D341Med (cell line): Measurements from ENCODE around the gene MRI1.
"Not testable (repeated sequence)": the region's sequence is repeated elsewhere in the genome, so short reads cannot be mapped to it uniquely, and the experiment has no call there.

Experiments
- DNase-seq: peaks from one replicate; pipeline ENCODE4 v3.0.0; 2012; ENCODE audit warnings: low spot score

MRI1 gene

DNA sequence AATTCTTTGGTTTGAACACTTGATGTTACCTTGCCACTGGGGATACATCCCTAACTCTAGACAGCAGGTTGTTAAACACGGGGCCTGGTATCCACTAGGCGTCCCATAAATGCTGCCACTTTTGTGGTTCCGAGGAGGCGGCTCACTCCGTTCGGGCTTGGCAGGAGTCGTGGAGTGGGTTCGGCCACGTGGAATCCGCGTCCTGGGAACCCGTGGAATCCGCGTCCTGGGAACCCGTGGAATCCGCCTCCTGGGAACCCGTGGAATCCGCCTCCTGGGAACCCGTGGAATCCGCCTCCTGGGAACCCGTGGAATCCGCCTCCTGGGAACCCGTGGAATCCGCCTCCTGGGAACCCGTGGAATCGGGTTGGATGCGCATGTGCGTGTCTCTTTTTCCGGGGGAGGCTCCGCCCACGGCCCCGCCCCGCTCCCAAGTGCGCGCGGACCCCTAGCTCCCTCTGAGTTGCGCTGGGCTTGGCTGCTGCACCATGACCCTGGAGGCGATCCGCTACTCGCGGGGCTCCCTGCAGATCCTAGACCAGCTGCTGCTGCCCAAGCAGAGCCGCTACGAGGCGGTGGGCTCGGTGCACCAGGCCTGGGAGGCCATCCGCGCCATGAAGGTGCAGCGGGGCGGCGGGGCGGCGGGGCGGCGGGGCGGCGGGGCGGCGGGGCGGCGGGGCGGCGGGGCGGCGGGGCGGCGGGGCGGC, at the start of gene MRI1:
TSS of gene MRI1 (plus strand) at position 422 of the 707 bp plus-strand sequence. CDS start at position 489, 67 bp downstream.
- peak; percentile 95 for DNase-seq

DNA sequence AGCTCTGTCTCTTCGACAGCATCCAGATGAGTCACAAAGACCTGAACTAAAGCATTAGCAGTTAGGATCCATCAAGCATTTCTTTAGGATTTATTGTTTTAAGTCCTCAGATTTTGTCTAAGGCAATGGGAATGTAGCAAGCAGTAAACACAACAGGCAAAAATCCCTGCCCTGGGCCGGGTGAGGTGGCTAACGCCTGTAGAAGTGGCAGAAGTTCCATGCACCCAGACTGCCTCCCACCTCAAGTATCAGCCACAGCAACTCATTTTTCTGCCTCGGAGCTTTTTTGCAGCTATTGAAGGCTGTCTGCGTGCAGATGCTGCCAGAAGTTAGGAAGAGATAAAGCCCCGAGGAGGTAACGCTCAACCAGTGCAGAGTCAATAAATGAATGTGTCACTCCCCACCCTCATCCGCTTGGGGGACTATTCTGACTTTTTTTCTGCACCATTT, 47.1 kb upstream of the MRI1 start:
- no peak for DNase-seq

DNA sequence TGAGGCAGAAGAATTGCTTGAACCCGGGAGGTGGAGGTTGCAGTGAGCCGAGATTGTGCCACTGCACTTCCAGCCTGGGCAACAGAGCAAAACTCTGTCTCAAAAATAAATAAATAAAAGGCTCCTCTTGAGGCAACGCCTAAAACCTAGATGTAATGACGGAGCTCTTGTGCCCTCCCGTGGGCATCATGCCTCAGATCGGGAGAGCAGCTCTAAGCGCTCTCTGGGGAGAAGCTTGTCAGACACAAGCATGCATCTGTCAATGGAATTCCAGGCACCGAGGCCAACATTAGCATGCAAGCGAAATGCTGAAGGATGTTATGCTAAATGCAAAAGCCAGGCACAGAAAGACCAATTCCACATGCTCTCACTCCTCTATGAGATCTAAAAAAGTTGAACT, 45.6 kb upstream of the MRI1 start:
- peak; percentile 81 for DNase-seq

DNA sequence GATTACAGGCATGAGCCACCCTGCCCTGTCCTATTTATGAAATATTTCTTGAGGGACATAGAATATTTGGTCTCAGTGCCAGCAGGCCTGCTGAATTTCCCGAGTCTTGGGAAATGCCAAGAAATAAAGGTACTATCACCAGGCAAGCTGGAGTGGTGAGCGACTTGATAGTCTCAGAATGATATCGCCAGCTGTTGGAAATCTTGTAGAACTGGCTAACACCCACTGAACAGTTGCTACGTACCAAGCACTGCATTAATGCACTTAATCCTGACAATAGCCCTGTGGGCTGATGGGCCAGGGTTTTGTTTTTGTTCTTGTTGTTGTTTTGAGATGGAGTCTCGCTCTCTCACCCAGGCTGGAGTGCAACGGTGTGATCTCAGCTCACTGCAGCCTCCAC, 42.2 kb upstream of the MRI1 start:
- DNase-seq: no peak

DNA sequence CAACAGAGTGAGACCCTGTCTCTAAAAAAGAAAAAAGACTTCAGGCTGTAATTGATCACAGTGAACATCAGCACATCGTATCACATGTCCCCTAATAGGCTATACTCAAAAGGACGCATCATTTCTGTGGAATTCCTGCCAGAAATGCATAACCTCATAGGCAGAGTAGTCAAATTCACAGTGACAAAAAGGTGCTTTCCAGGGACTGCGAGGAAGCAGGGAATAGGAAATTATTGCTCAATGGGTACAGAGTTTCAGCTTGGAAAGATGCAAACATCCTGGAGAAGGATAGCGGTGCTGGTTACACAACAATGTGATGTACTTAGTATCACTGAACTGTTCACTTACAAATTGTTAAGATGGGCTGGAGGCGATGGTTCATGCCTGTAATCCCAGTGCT, 41.1 kb upstream of the MRI1 start:
- no peak for DNase-seq

DNA sequence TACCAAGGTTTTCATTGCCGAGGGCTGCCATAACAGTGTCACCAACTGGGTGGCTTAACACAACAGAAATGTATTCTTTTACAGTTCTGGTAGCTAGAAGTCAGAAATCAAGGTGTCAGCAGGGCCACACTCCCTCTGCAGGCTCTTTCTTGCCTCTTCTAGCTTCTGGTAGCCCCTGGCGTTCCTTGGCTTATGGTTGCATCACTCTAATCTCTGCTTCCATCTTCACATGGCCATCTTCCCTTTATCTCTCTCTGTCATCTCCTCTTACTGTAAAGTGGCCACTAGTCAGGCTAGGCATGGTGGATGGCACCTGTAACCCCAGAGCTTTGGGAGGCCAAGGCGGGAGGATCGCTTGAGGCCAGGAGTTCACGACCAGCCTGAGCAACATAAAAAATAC, 38.0 kb upstream of the MRI1 start:
- no peak for DNase-seq

DNA sequence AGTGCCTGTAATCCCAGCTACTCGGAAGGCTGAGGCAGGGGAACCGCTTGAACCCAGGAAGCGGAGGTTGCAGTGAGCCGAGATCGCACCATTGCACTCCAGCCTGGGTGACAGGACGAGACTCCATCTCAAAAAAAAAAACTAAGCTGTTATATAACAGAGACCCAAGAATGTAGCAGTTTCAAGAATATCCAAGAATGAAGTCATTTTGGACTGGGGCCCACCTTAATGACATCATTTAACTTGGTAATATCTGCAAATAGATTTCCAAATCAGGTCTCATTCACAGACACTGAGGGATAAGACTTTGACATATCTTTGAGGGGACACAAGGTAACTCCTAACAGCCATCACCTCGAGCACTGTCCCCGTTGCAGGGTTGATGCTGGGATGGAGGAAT, 36.5 kb upstream of the MRI1 start:
- no peak for DNase-seq

DNA sequence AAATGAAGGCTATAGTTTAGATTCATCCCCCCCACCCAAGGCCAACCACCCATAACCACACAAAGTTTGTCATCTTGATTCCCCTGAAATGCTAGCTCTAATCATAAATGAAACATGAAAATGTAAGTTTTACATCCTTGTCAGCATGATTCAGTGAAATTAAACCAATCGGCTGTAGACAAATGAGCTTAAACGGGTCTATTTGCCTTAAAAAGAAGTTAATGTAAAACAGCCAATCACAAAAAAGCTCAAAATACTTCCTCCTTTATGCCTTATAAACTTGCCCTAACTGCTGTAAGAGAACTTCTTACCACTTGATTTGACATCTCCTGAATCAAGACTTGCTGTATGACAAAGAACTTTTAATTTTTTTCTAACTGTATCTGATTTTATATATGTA, 34.5 kb upstream of the MRI1 start:
- no peak for DNase-seq

DNA sequence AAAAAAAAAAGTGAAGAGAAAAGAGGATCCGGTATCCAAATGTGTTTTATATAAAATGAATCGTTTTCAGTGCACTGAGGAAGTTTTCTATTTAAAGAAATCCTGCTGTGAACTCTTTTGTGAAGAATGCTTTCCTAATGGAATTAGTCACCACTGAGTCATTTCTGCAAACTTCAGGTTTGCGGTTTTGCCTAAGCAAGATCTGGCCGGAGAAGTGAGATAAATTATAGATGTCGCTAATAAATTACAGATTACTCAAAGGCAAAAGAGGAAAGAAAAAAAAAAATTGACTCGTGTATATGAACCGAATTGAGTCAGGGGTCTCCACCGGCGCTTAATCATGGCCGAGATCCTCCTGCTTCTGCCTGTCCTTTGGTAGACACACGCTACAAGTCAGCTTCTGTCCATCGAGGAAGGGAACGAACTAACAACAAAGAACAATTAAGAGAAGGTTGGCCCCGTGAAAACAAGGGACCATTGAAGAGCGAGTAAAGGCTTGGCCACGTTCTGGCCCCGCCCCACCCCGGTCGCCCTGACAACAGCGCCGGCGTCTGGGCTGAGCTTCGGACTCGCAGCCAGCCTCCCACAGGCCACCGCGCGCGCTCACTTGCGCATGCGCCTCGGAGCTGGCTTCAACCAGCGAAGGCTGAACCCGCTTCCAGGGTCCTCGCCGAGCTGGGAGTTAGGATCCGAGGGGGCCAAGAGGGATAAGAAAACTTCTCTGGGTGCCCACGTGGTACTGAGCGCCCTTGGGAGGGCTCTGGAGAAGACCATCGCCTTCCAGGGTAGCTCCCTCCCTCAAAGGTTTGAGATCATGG, 33.0 kb upstream of the MRI1 start:
- DNase-seq: peak; percentile 99

DNA sequence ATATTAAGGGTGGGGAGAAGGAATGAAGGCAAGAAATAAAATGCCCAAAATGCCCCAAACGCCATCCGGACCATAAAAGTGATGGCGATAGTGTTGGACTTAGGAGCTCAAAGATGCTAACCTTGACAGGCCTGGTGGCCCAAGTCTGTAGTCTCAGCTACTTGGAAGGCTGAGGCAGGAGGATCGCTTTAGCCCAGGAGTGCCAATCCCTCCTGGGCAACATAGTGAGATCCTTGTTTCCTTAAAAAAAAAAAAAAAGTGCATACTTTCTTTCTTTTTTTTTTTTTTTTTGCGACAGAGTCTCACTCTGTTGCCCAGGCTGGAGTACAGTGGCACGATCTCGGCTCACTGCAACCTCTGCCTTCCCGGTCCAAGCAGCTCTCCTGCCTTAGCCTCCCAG, 32.0 kb upstream of the MRI1 start:
- DNase-seq: no peak

DNA sequence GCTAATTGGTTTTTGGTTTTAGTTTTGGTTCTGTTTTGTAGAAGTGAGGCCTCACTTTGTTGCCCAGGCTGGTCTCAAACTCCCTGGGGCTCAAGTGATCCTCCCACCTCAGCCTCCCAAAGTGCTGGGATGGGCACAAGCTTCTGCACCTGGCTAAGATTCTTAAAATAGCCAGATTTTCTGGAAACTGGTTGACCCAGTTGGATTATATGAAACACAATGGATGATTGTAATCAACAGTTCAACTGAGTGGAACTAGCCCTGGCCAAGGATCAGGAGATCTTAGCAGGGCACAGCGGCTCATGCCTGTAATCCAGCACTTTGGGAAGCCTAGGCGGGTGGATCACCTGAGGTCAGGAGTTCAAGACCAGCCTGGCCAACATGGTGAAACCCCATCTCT, 29.6 kb upstream of the MRI1 start:
- no peak for DNase-seq

DNA sequence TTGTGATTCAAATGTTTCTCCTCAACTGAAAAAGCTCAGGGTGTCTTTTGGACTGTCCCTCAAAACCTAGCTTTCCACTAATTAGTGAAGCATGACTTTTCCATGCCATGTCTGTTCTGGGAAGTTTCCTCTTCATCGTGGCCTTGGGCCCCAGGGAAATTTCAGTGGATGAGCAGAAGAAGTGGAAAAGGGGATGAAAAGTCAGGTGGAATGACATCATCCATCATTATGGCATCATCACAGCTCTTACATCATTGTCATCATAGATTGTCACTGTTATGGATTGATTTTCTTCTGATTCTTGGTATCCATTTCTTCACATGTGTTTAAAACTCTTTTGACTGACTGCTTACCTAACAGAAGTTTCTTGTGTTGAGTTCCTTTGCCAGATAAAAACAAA, 26.2 kb upstream of the MRI1 start:
- no peak for DNase-seq

DNA sequence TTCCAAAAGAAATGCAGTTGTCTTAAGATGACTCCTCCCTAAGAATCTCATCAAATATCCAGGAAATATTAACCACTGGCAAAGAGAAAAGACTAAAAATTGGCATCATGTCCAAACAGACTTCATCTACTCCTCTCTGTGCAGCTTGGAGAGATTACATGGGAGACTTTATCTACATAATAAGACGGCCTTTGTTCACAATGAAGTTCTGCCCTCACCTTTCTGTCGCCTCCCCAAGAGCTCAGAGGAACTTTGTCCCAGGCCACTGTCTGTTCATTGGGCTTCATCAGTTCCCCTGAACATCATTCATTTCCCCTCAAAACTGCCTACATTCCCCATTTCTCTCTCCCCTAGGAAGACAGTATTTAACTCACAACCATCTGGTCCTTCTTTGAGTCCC, 22.4 kb upstream of the MRI1 start:
- DNase-seq: no peak

DNA sequence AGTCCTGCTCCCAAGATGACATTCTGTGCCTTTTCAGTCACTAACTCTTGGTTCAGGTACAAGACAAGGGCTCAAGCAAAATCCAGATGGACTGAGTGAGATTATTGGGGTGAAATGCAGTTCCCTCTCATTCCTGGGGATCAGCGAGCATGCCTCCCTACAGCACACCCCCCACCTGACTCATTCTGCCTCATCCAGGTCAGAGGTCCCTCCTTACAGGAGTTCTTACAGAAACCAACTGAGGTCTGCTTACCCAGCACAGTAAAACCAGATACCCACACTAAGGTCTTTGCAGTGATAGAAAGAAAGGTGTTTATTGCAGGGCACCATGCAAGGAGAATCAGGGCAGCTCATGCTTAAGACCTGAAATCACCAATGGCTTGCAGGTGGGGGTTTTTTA, 21.6 kb upstream of the MRI1 start:
- DNase-seq: no peak

DNA sequence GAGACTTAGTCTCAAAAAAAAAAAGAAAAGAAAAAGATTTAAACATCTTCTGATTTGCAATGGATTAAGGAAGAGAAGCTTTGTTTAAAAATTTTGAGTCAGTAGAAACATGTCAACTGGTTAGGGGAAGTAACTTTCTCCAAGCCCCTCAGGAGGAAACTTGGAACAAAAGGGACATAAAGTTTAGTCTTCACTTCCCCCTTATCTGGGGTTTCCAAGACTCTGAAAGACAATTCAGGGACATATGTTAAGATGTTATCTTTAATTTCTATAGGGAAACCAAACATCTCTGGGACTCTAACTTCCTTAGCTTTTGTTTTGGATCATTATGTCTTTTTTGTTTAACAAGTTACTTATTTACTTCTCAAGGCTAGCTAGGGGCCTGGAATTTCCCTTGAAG, 20.1 kb upstream of the MRI1 start:
- no peak for DNase-seq

DNA sequence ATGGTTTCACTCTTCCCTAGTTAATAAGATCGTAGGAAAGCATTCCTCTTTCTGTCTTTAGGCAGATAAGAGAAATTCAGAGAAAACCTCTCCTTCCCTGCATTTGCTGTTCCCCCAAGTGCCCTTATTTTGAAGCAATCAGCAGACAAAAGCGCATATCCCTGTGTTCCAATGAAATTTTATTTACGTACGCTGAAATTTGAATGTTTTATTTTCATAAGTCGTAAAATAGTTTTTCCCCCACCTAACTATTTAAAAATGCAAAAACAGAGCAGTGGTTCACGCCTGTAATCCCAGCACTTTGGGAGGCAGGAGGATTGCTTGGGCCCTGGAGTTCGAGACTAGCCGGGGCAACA, 17.2 kb upstream of the MRI1 start:
- DNase-seq: no peak

DNA sequence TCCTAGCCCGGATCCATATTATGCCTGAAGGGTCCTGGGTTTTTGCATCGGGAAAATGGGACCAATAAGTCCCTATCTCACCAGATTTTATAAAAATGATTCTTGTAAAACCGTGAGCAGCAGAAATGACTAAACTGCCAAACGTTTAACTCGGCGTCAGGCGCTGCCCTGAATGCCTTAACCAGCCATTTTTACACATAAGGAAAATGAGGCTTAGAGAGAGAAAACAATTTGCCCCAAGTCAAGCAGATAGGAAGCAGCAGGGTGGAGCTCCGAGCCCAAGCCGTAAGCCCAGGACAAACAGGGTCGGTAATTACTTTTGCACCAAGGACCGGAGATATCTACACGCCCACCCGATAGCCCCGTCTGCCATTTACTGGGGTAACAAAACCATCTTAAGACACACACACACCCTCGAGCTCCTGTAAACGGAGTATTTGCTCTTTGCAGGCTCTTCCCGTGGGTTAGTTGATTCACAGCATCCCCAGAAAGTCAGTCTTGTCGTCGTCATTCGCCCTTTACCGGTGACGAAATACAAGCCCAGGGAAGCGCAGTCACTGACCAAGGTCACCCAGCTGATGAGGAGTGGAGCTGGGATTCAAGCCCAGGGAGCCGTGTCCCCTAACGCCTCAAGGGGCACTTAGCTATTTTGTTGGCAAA, 16.0 kb upstream of the MRI1 start:
- DNase-seq: no peak

DNA sequence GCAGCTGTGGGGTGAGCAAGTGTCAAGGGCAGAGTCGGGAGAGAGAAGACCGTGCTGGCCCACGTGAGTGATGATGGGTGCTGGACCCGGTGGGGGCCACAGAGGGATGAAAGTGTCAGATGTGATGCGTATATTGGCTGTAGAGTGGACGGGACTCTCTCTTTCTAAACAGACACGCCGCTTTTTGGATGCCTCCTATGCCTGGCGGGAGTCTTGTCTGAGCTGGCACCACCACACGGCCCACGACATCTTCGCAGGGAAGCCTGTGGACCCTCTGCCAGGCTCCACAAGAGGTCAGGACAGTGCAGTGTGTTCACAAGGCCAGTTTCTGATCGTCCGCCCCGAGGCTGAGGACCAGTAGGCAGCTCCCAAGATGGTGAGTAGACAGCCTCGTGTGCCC, 12.9 kb upstream of the MRI1 start:
- no peak for DNase-seq

DNA sequence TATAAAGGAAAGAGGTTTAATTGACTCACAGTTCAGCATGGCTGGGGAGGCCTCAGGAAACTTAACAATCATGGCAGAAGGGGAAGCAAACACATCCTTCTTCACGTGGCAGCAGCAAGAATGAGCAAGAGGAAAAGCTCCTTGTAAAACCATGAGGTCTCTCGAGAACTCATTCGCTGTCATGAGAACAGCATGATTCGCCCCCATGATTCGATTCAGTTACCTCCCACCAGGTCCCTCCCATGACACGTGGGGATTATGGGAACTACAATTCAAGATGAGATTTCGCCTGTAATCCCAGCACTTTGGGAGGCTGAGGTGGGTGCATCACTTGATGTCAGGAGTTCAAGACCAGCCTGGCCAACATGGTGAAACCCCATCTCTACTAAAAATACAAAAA, 10.7 kb upstream of the MRI1 start:
- not testable (repeated sequence) for DNase-seq

DNA sequence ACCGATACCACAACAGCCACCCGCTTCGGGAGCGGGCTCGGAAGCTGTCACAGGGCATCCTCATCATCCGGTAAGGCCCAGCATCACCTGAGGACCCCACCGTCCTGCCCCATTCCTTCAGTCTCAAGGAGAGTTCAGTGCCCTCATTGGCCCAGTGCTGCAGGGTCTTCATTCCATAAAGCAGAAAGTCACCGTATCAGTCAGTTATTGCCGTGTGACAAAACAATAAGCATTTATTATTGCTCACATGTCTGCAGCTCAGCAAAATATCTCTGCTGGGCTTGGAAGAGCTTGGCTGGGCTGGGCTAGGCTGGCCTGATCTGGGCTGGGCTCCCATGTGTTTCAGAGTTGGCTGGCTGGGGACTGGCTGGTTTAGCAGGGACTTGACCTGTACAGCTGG, 8.1 kb upstream of the MRI1 start:
- no peak for DNase-seq

DNA sequence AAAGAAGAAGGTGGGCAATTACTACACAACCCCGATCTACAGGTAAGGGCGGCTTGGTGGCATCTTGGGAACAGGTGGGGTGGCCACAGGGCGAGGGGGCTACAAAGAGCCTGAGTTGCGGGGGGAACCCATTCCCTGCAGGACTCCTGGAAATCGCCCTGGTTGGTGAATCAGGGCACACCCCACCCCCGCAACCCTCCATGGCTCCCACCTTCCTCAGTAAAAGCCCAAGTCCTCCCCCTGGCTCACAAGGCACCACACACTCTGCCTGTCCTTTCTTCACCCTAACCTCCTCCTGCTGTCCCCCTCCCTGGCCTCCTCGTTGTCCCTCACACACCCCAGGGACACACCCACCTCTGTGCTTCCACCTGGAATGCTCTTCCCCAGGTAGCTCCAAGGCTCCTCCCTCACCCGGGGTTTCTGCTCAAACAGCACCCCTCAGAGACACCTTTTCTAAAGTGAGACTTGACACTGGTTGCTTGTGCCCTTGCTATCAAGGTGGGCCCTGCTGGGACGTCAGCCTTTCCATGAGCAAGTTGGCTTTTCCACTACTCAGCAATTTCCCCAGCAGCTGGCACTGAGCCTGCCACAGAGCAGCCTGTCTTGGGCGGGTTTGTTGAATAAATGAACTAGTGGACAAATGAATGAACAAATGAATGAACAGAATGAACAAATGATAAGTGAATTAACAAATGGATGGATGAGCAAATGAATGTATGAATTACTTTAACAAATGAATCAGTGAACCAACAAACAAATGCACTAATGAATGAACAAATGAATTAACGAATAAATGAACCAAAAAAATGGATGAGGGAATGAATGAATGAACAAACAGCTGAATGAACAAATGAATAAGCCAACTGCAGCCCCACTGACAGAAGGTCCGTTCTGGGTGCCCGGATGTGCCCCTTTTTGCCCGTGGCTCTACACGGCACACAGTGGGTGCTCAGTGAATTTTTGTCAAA, 6.2 kb upstream of the MRI1 start:
- no peak for DNase-seq

DNA sequence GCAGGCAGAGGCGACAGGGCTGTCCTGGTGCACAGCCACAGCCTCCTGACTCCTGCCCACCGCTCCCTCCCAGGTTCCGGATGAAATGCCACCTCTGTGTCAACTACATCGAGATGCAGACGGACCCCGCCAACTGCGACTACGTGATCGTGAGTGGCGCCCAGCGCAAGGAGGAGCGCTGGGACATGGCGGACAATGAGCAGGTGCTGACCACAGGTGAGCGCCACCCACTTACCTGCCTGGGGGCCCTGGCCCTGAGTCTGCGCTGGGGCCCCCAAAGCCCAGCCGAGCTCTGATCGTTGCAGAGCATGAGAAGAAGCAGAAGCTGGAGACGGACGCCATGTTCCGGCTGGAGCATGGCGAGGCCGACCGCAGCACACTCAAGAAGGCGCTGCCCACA, 5.5 kb upstream of the MRI1 start:
- no peak for DNase-seq
